PC-3 (cell line): Measurements from ENCODE around the gene CYB5D1. TPM values are rescaled to one million over a fixed set of nuclear protein-coding genes. Genes with fewer than 3 reads are reported as not detected.

Experiments
- ATAC-seq: fragments of 200-7000 bp; cut with Tn5 transposase; 2 replicates; pipeline ENCODE4 v1.9.1; 2020; ENCODE audit warnings: mild to moderate bottlenecking, moderate library complexity
- BruUV-seq: library from RNA; stranded (reverse); fragments of 400-500 nt; replicated peaks from 2 replicates; lab custom pipeline; 2021; lab: Mats Ljungman, UMichigan
- CTCF ChIA-PET: fragments of 300-600 bp; sonication (Branson Sonifier 250); formaldehyde crosslinking; loops from one replicate; lab custom pipeline; 2022; ENCODE audit warnings: antibody characterized with exemption; lab: Charles Lee
- POLR2A ChIA-PET: fragments of 300-600 bp; sonication (Branson Sonifier 250); formaldehyde crosslinking; loops from one replicate; lab custom pipeline; 2022; ENCODE audit warnings: antibody characterized with exemption; ENCODE audit not compliant: unreplicated experiment; lab: Charles Lee
- DNase-seq: peaks from one replicate; pipeline ENCODE4 v3.0.0-alpha.2; 2015
- H2AFZ ChIP-seq: fragments of 300-600 bp; sonication (generic); 2 replicates; pipeline ENCODE4 v1.6.0; 2016; ENCODE audit warnings: antibody characterized with exemption, low read length
- H3F3A ChIP-seq: fragments of 300-600 bp; sonication (generic); one replicate; pipeline ENCODE4 v1.6.0; 2017; ENCODE audit warnings: antibody characterized with exemption, low read length, control low read depth, mild to moderate bottlenecking; ENCODE audit not compliant: unreplicated experiment
- H3K27ac ChIP-seq: fragments of 300-600 bp; sonication (generic); 2 replicates; pipeline ENCODE4 v1.5.1; 2016; ENCODE audit warnings: mild to moderate bottlenecking, low read length
- H3K27me3 ChIP-seq: fragments of 300-600 bp; sonication (generic); 2 replicates; pipeline ENCODE4 v1.6.1; 2016; ENCODE audit warnings: low read length, mixed read lengths
- H3K36me3 ChIP-seq: fragments of 300-600 bp; sonication (generic); 2 replicates; pipeline ENCODE4 v1.6.1; 2016; ENCODE audit warnings: low read depth, mixed run types, low read length, mixed read lengths
- H3K4me1 ChIP-seq: fragments of 300-600 bp; sonication (generic); 2 replicates; pipeline ENCODE4 v1.5.1; 2016; ENCODE audit warnings: low read length; ENCODE audit not compliant: insufficient read depth
- H3K4me2 ChIP-seq: fragments of 300-600 bp; sonication (generic); 2 replicates; pipeline ENCODE4 v1.6.0; 2016; ENCODE audit warnings: low read length
- H3K4me3 ChIP-seq: fragments of 300-600 bp; sonication (generic); 2 replicates; pipeline ENCODE4 v1.5.1; 2016; ENCODE audit warnings: mild to moderate bottlenecking, low read length, mixed read lengths
- H3K79me2 ChIP-seq: fragments of 300-600 bp; sonication (generic); 2 replicates; pipeline ENCODE4 v1.6.1; 2017; ENCODE audit warnings: low read length, mixed read lengths
- H3K9ac ChIP-seq: fragments of 300-600 bp; sonication (generic); 2 replicates; pipeline ENCODE4 v1.6.0; 2016; ENCODE audit warnings: mild to moderate bottlenecking, low read length
- H3K9me2 ChIP-seq: fragments of 300-600 bp; sonication (generic); replicated peaks from 2 replicates; pipeline ENCODE4 v1.6.1; 2016; ENCODE audit warnings: mixed run types, low read length, mixed read lengths
- H3K9me3 ChIP-seq: fragments of 300-600 bp; sonication (generic); 2 replicates; pipeline ENCODE4 v1.6.1; 2016; ENCODE audit warnings: low read length, mixed read lengths
- H4K20me1 ChIP-seq: fragments of 300-600 bp; sonication (generic); 2 replicates; pipeline ENCODE4 v1.6.1; 2016; ENCODE audit warnings: low read length, mixed read lengths
- CTCF ChIP-seq: fragments of 300-600 bp; sonication (generic); conservative IDR thresholded peaks from 2 replicates; pipeline ENCODE4 v1.5.1; 2017; ENCODE audit warnings: antibody characterized with exemption, low read depth, mild to moderate bottlenecking, low read length
- EZH2 ChIP-seq: fragments of 300-600 bp; sonication (generic); IDR thresholded peaks from one replicate; pipeline ENCODE4 v1.6.1; 2017; ENCODE audit warnings: antibody characterized with exemption, mild to moderate bottlenecking, low read length; ENCODE audit not compliant: unreplicated experiment
- EZH2phosphoT487 ChIP-seq: fragments of 300-600 bp; sonication (generic); IDR thresholded peaks from 2 replicates; pipeline ENCODE4 v1.6.1; 2018; ENCODE audit warnings: mild to moderate bottlenecking, antibody characterized with exemption, low read length, borderline replicate concordance
- intact Hi-C: fragments of 100-400 bp; cut with micrococcal nuclease; formaldehyde crosslinking; loops from 2 replicates; pipeline ENCODE4 v1.9.0; 2023
- total RNA-seq: library from RNA; depleted of rRNA; stranded (reverse); fragments of >200 nt; gene quantifications from 2 replicates; pipeline ENCODE4 v1.2.3, GENCODE V29; 2014

The CYB5D1 gene
- total RNA-seq, 1 experiment from 2014 or later = 23.1 TPM

DNA sequence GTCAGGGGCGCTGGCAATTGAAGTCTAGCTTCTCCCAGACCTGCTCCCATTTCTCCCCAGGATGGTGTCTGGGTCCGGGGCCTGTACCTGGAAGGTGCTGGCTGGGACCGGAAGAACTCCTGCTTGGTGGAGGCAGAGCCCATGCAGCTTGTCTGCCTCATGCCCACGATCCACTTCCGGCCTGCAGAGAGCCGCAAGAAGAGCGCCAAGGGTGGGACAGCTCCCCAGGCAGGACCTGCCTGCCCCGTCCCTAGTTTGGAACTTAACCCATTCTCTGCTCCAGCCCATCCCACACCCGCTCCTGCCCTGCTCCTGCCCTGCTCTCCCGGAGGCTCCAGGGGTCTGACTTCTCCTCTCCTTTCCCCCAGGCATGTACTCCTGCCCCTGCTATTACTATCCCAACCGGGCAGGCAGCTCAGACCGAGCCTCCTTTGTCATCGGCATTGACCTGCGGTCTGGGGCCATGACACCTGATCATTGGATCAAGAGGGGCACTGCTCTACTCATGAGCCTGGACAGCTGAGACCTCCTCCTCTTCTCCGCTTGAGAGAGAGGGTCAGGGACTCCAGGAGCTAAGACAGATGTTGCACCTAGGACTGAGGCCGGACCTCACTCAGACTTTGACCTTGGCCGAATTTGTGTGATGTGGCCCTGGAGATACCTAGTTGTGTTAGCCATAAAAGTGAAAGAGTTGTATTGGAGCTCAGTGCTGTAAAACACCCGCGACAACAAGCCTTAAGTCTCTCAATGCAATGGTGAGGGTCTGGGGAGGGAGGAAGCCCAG is 24.6 kb upstream of the CYB5D1 start:
- Histone ChIP-seq H3K36me3 (no peaks in the 10 kb centered on the region), H4K20me1 (no peaks in the 10 kb centered on the region), H3K4me1 (peaks cover 18% of the 10 kb centered on the region), H2AFZ (peak overlapping the region; percentile 83; the same call in 1 of the 2 replicates), H3K9ac (no peak overlapping the region), H3K9me3 (no peaks in the 10 kb centered on the region), H3K4me3 (peak overlapping the region; percentile 83; the same call in 1 of the 2 replicates), H3K27ac (no peak overlapping the region), H3K4me2 (peak overlapping the region; percentile 85), H3K27me3 (no peaks in the 10 kb centered on the region), H3F3A (no peaks in the 10 kb centered on the region), H3K9me2 (no peaks in the 10 kb centered on the region), H3K79me2 (no peaks in the 10 kb centered on the region)
- TF ChIP-seq EZH2phosphoT487 (no peak), EZH2 (no peak), CTCF (no peak)
- BruUV-seq = no TSS peak
- ChIA-PET POLR2A (interaction anchor here (0.6 kb wide), 1 partner anchor 29 kb away, joined by 4 read pairs; no protein-coding TSS in a partner anchor), CTCF (interaction anchor here (0.6 kb wide), 1 partner anchor 89 kb away, joined by 3 read pairs; no protein-coding TSS in a partner anchor)
- ATAC-seq = no peak
- intact Hi-C loops = no loop called here
- no peak for DNase-seq

- ATAC-seq = peak; percentile 62
- no peaks in the 10 kb centered on the region for H3K9me2 ChIP-seq
- H3K79me2 ChIP-seq = peaks cover 6% of the 10 kb centered on the region
- no peaks in the 10 kb centered on the region for H3K36me3 ChIP-seq
- H2AFZ ChIP-seq = peak within 1 kb of the TSS; percentile 83
- BruUV-seq = no TSS peak
- H3F3A ChIP-seq = no peaks in the 10 kb centered on the region
- no peak for TF ChIP-seq EZH2phosphoT487
- TF ChIP-seq EZH2 = no peak
- no peak for TF ChIP-seq CTCF
- H4K20me1 ChIP-seq = no peaks in the 10 kb centered on the region
- H3K4me1 ChIP-seq = peaks cover 23% of the 10 kb centered on the region
- H3K9ac ChIP-seq = peak within 1 kb of the TSS; percentile 44
- peak within 1 kb of the TSS; percentile 60 for H3K27ac ChIP-seq
- H3K4me3 ChIP-seq = peak within 1 kb of the TSS; percentile 83
- ChIA-PET CTCF (interaction anchor here (0.6 kb wide), 1 partner anchor 90 kb away, joined by 3 read pairs; no protein-coding TSS in a partner anchor), POLR2A (interaction anchor here (0.6 kb wide), 2 partner anchors 17 to 30 kb away, joined by 4 read pairs; no protein-coding TSS in a partner anchor)
- H3K4me2 ChIP-seq = peak within 1 kb of the TSS; percentile 85
- H3K27me3 ChIP-seq = no peaks in the 10 kb centered on the region
- no peaks in the 10 kb centered on the region for H3K9me3 ChIP-seq
- DNase-seq = peak; percentile 83
- intact Hi-C loops = loop anchor here (2.0 kb wide), 1 partner anchor 23 kb away; the partner anchor contains the start of gene NAA38
Measured at GRCh38 chr17:7833795-7834541, 23.8 kb upstream of the CYB5D1 start, which contains the start of gene KDM6B. Gene KDM6B, plus strand, starts transcription at chr17:7834217. Its CDS starts 11,338 bp downstream, at chr17:7845555.
